ENCODE results near the gene NCOA3.

DNA sequence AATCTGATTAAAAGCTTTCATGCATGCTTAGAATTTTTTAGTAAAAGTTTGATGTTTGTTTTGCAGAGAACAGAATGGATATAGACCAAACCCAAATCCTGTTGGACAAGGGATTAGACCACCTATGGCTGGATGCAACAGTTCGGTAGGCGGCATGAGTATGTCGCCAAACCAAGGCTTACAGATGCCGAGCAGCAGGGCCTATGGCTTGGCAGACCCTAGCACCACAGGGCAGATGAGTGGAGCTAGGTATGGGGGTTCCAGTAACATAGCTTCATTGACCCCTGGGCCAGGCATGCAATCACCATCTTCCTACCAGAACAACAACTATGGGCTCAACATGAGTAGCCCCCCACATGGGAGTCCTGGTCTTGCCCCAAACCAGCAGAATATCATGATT, 133.6 kb downstream of the NCOA3 start:
- TF ChIP-seq CTCF (IDR thresholded peaks at IDR 0.05; ENCODE audit: low read length): no peak
- no peak for TF ChIP-seq EZH2 (IDR thresholded peaks at IDR 0.05; ENCODE audit: borderline replicate concordance, low read length)

Measured in OCI-LY1 (cell line).